ENCODE data around the gene PPIL1. TPM values are rescaled to one million over a fixed set of nuclear protein-coding genes. Genes with fewer than 3 reads are reported as not detected.

Gene PPIL1
- total RNA-seq, 1 donor from 2014 or later = 36.6 TPM

- Histone ChIP-seq H3K9ac (ENCODE audit: low read length) (no peak overlapping the region), H3K9me3 (ENCODE audit: insufficient read depth, low read depth, low read length) (no peaks in the 10 kb centered on the region), H3K36me3 (ENCODE audit: insufficient read depth, low read length) (no peaks in the 10 kb centered on the region), H3K79me2 (ENCODE audit: insufficient read depth, low read length) (no peaks in the 10 kb centered on the region), H3K4me1 (ENCODE audit: insufficient read depth, low read length) (peaks cover 18% of the 10 kb centered on the region), H3K4me2 (ENCODE audit: low read length) (peak overlapping the region; percentile 70), H2AFZ (ENCODE audit: low read depth, low read length) (no peak overlapping the region), H4K20me1 (ENCODE audit: insufficient read depth, low read length) (no peaks in the 10 kb centered on the region), H3K4me3 (ENCODE audit: insufficient read depth, low read depth, low read length) (no peak overlapping the region), H3K27ac (ENCODE audit: low read depth, low read length) (no peak overlapping the region), H3K27me3 (ENCODE audit: insufficient read depth, low read length) (no peaks in the 10 kb centered on the region)
- DNase-seq (ENCODE audit: low read depth) (no peak), FAIRE-seq (no peak)
- H3K4me3 Mint-ChIP-seq (ENCODE audit: unreplicated experiment) = peak overlapping the region; percentile 47
- peak overlapping the region; percentile 4 for H3K27ac Mint-ChIP-seq (ENCODE audit: unreplicated experiment)
- peaks cover 7% of the 10 kb centered on the region for H3K36me3 Mint-ChIP-seq (ENCODE audit: low read depth, unreplicated experiment)
- H3K9me3 Mint-ChIP-seq (ENCODE audit: unreplicated experiment) = peaks cover 6% of the 10 kb centered on the region
- peaks cover 26% of the 10 kb centered on the region for H3K4me1 Mint-ChIP-seq (ENCODE audit: low read depth, unreplicated experiment)
- peaks cover 22% of the 10 kb centered on the region for H3K27me3 Mint-ChIP-seq (ENCODE audit: low read depth, unreplicated experiment)
- TF ChIP-seq EZH2 (IDR thresholded peaks at IDR 0.05; ENCODE audit: insufficient read depth, low read length) = no peak
- TF ChIP-seq, protein P1, sequence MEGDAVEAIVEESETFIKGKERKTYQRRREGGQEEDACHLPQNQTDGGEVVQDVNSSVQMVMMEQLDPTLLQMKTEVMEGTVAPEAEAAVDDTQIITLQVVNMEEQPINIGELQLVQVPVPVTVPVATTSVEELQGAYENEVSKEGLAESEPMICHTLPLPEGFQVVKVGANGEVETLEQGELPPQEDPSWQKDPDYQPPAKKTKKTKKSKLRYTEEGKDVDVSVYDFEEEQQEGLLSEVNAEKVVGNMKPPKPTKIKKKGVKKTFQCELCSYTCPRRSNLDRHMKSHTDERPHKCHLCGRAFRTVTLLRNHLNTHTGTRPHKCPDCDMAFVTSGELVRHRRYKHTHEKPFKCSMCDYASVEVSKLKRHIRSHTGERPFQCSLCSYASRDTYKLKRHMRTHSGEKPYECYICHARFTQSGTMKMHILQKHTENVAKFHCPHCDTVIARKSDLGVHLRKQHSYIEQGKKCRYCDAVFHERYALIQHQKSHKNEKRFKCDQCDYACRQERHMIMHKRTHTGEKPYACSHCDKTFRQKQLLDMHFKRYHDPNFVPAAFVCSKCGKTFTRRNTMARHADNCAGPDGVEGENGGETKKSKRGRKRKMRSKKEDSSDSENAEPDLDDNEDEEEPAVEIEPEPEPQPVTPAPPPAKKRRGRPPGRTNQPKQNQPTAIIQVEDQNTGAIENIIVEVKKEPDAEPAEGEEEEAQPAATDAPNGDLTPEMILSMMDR (IDR thresholded peaks at IDR 0.05; ENCODE audit: insufficient read depth, low read depth, low read length) = no peak
Measured at GRCh38 chr6:36848658-36849441, 25.8 kb downstream of the PPIL1 start.

GRCh38 chr6:36847991-36848390 is 26.6 kb downstream of the PPIL1 start:
- DNase-seq (ENCODE audit: low read depth) (no peak), FAIRE-seq (no peak)
- peaks cover 30% of the 10 kb centered on the region for H3K27me3 Mint-ChIP-seq (ENCODE audit: low read depth, unreplicated experiment)
- H3K27me3 ChIP-seq (ENCODE audit: insufficient read depth, low read length) = no peaks in the 10 kb centered on the region
- no peak overlapping the region for H3K27ac ChIP-seq (ENCODE audit: low read depth, low read length)
- H4K20me1 ChIP-seq (ENCODE audit: insufficient read depth, low read length) = no peaks in the 10 kb centered on the region
- H3K4me3 ChIP-seq (ENCODE audit: insufficient read depth, low read depth, low read length) = no peak overlapping the region
- peaks cover 19% of the 10 kb centered on the region for H3K4me1 Mint-ChIP-seq (ENCODE audit: low read depth, unreplicated experiment)
- no peak overlapping the region for H3K9ac ChIP-seq (ENCODE audit: low read length)
- H3K36me3 Mint-ChIP-seq (ENCODE audit: low read depth, unreplicated experiment) = peaks cover 4% of the 10 kb centered on the region
- peaks cover 12% of the 10 kb centered on the region for H3K4me1 ChIP-seq (ENCODE audit: insufficient read depth, low read length)
- H3K36me3 ChIP-seq (ENCODE audit: insufficient read depth, low read length) = no peaks in the 10 kb centered on the region
- H3K79me2 ChIP-seq (ENCODE audit: insufficient read depth, low read length) = no peaks in the 10 kb centered on the region
- H3K4me3 Mint-ChIP-seq (ENCODE audit: unreplicated experiment) = no peak overlapping the region
- no peak overlapping the region for H2AFZ ChIP-seq (ENCODE audit: low read depth, low read length)
- H3K4me2 ChIP-seq (ENCODE audit: low read length) = no peak overlapping the region
- H3K9me3 ChIP-seq (ENCODE audit: insufficient read depth, low read depth, low read length) = no peaks in the 10 kb centered on the region
- TF ChIP-seq, protein P1 (IDR thresholded peaks at IDR 0.05; ENCODE audit: insufficient read depth, low read depth, low read length) = no peak
- H3K9me3 Mint-ChIP-seq (ENCODE audit: unreplicated experiment) = peaks cover 6% of the 10 kb centered on the region
- H3K27ac Mint-ChIP-seq (ENCODE audit: unreplicated experiment) = no peak overlapping the region

DNA sequence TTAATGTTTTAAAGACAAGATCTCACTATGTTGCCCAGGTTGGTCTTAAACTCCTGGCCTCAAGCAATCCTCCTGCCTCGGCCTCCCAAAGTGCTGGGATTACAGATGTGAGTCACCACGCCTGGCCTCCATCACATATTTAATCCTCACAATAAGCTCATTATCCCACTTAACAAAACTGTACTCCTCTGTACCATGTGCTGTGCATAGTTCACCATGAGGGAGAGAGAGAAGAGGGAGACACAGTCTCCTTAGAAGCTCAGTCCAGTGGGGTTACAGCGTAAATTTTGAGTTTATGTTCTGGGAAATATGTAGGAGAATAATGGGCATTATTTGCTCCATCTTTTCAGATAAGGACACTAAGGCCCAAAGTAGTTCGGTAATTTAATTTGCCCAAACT is 27.5 kb downstream of the PPIL1 start:
- H3K36me3 ChIP-seq (ENCODE audit: insufficient read depth, low read length) = no peaks in the 10 kb centered on the region
- no peaks in the 10 kb centered on the region for H4K20me1 ChIP-seq (ENCODE audit: insufficient read depth, low read length)
- FAIRE-seq (no peak), DNase-seq (ENCODE audit: low read depth) (no peak)
- peaks cover 6% of the 10 kb centered on the region for H3K9me3 Mint-ChIP-seq (ENCODE audit: unreplicated experiment)
- no peaks in the 10 kb centered on the region for H3K27me3 ChIP-seq (ENCODE audit: insufficient read depth, low read length)
- TF ChIP-seq, protein P1 (IDR thresholded peaks at IDR 0.05; ENCODE audit: insufficient read depth, low read depth, low read length) = no peak
- no peak for TF ChIP-seq EZH2 (IDR thresholded peaks at IDR 0.05; ENCODE audit: insufficient read depth, low read length)
- no peak overlapping the region for H3K4me2 ChIP-seq (ENCODE audit: low read length)
- no peaks in the 10 kb centered on the region for H3K79me2 ChIP-seq (ENCODE audit: insufficient read depth, low read length)
- H3K27ac Mint-ChIP-seq (ENCODE audit: unreplicated experiment) = no peak overlapping the region
- peaks cover 4% of the 10 kb centered on the region for H3K36me3 Mint-ChIP-seq (ENCODE audit: low read depth, unreplicated experiment)
- H3K9me3 ChIP-seq (ENCODE audit: insufficient read depth, low read depth, low read length) = no peaks in the 10 kb centered on the region
- no peak overlapping the region for H3K4me3 ChIP-seq (ENCODE audit: insufficient read depth, low read depth, low read length)
- peaks cover 33% of the 10 kb centered on the region for H3K27me3 Mint-ChIP-seq (ENCODE audit: low read depth, unreplicated experiment)
- peaks cover 16% of the 10 kb centered on the region for H3K4me1 Mint-ChIP-seq (ENCODE audit: low read depth, unreplicated experiment)
- H3K4me1 ChIP-seq (ENCODE audit: insufficient read depth, low read length) = peaks cover 5% of the 10 kb centered on the region
- no peak overlapping the region for H3K9ac ChIP-seq (ENCODE audit: low read length)
- no peak overlapping the region for H3K27ac ChIP-seq (ENCODE audit: low read depth, low read length)
- no peak overlapping the region for H3K4me3 Mint-ChIP-seq (ENCODE audit: unreplicated experiment)
- no peak overlapping the region for H2AFZ ChIP-seq (ENCODE audit: low read depth, low read length)
